ENCODE data around the gene SUPT7L.
A peak's percentile ranks its signal among the peaks of the same experiment; 100 is the strongest.

DNA sequence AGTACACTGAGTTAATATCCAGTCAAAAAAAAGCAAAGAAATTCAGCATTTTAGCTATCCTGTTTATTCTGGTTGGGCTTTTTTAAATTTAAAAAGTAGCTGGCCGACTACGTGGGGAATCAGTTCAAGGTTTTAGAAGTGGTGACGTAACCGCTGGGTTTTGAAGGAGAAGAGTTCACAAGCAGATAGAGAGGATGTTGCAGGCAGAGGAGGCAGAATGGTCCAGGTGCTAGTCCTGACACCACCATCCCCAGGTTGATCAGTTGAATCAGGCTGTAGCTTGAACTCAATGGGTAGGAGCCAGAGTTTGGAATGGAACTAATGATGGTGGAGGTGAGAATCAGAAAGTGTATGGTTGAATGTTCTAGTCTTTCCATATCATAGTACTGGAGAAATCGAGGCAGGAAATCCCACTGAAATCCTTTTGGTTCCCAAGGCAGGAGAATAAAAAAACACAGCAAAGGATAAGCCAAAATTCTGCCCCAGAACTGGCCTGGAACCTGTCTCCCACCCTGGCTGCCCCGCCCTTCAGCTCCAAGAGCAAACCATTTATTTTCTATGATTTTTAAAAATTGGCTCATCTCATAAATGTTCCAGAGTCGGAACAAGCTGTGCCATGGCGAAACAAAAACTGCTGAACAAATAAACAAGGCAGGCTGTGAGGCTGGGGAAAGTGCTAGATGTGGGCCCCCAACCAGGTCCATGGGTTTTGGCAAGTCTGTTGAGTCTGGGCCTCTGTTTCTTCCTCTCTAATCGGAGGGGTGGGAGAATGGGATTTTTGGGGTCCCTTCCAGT lies 44.2 kb upstream of the SUPT7L start:
- TF ChIP-seq, protein P1, sequence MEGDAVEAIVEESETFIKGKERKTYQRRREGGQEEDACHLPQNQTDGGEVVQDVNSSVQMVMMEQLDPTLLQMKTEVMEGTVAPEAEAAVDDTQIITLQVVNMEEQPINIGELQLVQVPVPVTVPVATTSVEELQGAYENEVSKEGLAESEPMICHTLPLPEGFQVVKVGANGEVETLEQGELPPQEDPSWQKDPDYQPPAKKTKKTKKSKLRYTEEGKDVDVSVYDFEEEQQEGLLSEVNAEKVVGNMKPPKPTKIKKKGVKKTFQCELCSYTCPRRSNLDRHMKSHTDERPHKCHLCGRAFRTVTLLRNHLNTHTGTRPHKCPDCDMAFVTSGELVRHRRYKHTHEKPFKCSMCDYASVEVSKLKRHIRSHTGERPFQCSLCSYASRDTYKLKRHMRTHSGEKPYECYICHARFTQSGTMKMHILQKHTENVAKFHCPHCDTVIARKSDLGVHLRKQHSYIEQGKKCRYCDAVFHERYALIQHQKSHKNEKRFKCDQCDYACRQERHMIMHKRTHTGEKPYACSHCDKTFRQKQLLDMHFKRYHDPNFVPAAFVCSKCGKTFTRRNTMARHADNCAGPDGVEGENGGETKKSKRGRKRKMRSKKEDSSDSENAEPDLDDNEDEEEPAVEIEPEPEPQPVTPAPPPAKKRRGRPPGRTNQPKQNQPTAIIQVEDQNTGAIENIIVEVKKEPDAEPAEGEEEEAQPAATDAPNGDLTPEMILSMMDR (IDR thresholded peaks at IDR 0.05) = no peak
- TF ChIP-seq POLR2A (IDR thresholded peaks at IDR 0.05) = peak; percentile 55
